K562 (cell line): Measurements from ENCODE around the gene TENT4B. TPM values are rescaled to one million over a fixed set of nuclear protein-coding genes. Genes with fewer than 3 reads are reported as not detected.

Experiments used
- ATAC-seq: fragments of 200-7000 bp; cut with Tn5 transposase; 3 replicates; pipeline ENCODE4 v1.9.1; 2020; ENCODE audit warnings: moderate library complexity
- BruUV-seq: library from RNA; stranded (reverse); fragments of 400-500 nt; replicated peaks from 2 replicates; lab custom pipeline; 2021; lab: Mats Ljungman, UMichigan
- CTCF ChIA-PET: fragments of 300-600 bp; formaldehyde crosslinking; extraction: SDS; loops from one replicate; lab custom pipeline; 2021; ENCODE audit warnings: low intra/inter-chr PET ratio; lab: Yijun Ruan, JAX
- POLR2A ChIA-PET: fragments of 300-600, 350-650 bp; sonication (Branson Sonifier 250); formaldehyde crosslinking; extraction: SDS; loops from one replicate; lab custom pipeline; 2021; ENCODE audit warnings: antibody characterized with exemption, inconsistent platforms; lab: Yijun Ruan, JAX
- DNase-seq, 4 experiments: peaks; one replicate each; pipeline versions ENCODE4 v3.0.0 to v3.0.0-alpha.2; 2011 to 2018; ENCODE audit warnings: low spot score in 3 of 4, mixed read lengths in 3 of 4; ENCODE audit errors: extremely low read depth in 1 of 4
- FAIRE-seq: peaks from 2 replicates; lab custom pipeline; 2011; peaks lifted over from hg19 to GRCh38; lab: Jason Lieb, UNC
- H2AFZ ChIP-seq: 2 replicates; pipeline ENCODE4 v1.6.0; 2011; ENCODE audit warnings: low read depth, low read length, control low read depth, inconsistent platforms
- H3K27ac ChIP-seq: fragments of 200-600 bp; 3 replicates; pipeline ENCODE4 v1.8.0; 2011; ENCODE audit warnings: low read depth, mild to moderate bottlenecking, control low read depth, inconsistent platforms, low read length, moderate library complexity, mixed read lengths; ENCODE audit errors: extremely low read depth
- H3K27me3 ChIP-seq, 2 experiments: fragments of 300-600 bp in 1 of 2; 2 replicates in 1 of 2; 3 replicates in 1 of 2; pipeline versions ENCODE4 v1.6.0 to v1.8.0; 2011; ENCODE audit warnings: inconsistent platforms in 2 of 2, low read length in 2 of 2, mild to moderate bottlenecking in 1 of 2, mixed read lengths in 1 of 2, moderate library complexity in 1 of 2; ENCODE audit not compliant: control insufficient read depth in 2 of 2, insufficient read depth in 2 of 2
- H3K36me3 ChIP-seq: fragments of 300-600 bp; 3 replicates; pipeline ENCODE4 v1.8.0; 2011; ENCODE audit warnings: mild to moderate bottlenecking, low read length, inconsistent platforms; ENCODE audit not compliant: control insufficient read depth, insufficient read depth
- H3K4me1 ChIP-seq, 2 experiments: fragments of 200-600 bp in 1 of 2; replicated peaks in 1 of 2; 2 replicates in 1 of 2; 3 replicates in 1 of 2; pipeline versions ENCODE4 v1.5.1 to v1.8.0; 2011; ENCODE audit warnings: inconsistent platforms in 2 of 2, low read length in 2 of 2, mild to moderate bottlenecking in 1 of 2, mixed read lengths in 1 of 2, moderate library complexity in 1 of 2; ENCODE audit not compliant: control insufficient read depth in 2 of 2, insufficient read depth in 2 of 2
- H3K4me2 ChIP-seq: 2 replicates; pipeline ENCODE4 v1.6.1; 2011; ENCODE audit warnings: low read length, control low read depth, inconsistent platforms, mixed read lengths; ENCODE audit not compliant: insufficient read depth
- H3K4me3 ChIP-seq: fragments of 200-600 bp; sonication (generic), shearing (Covaris generic); 2 replicates; pipeline ENCODE4 v1.5.1; 2016; ENCODE audit warnings: control low read depth, inconsistent platforms
- H3K79me2 ChIP-seq: fragments of 200-600 bp; 3 replicates; pipeline ENCODE4 v1.8.0; 2011; ENCODE audit warnings: low read length, inconsistent platforms; ENCODE audit not compliant: control insufficient read depth, insufficient read depth
- H3K9ac ChIP-seq, 2 experiments: 2 replicates each; pipeline versions ENCODE4 v1.6.0 to v1.6.1; 2011; ENCODE audit warnings: low read depth in 2 of 2, low read length in 2 of 2, control low read depth in 1 of 2, inconsistent platforms in 1 of 2, mild to moderate bottlenecking in 1 of 2, mixed read lengths in 1 of 2; ENCODE audit not compliant: insufficient read depth in 1 of 2
- H3K9me1 ChIP-seq: one replicate; pipeline ENCODE4 v1.6.0; 2011; ENCODE audit warnings: inconsistent platforms, mild to moderate bottlenecking, low read length, moderate library complexity; ENCODE audit not compliant: control insufficient read depth, insufficient read depth
- H3K9me3 ChIP-seq: replicated peaks from 2 replicates; pipeline ENCODE4 v1.5.1; 2011; ENCODE audit warnings: low read depth, low read length, inconsistent platforms; ENCODE audit not compliant: control insufficient read depth, insufficient read depth
- H4K20me1 ChIP-seq: replicated peaks from 2 replicates; pipeline ENCODE4 v1.6.1; 2011; ENCODE audit warnings: low read length, inconsistent platforms, mixed read lengths; ENCODE audit not compliant: control insufficient read depth, insufficient read depth
- ATF3 ChIP-seq, 2 experiments: fragments of 450-650 bp in 1 of 2; sonication (generic) in 1 of 2; formaldehyde crosslinking in 1 of 2; IDR thresholded peaks in 1 of 2; conservative IDR thresholded peaks in 1 of 2; 2 replicates each; pipeline versions ENCODE4 v1.6.1 to v1.8.1; 2016 to 2023; ENCODE audit warnings: mild to moderate bottlenecking in 2 of 2, moderate library complexity in 2 of 2, inconsistent platforms in 1 of 2, missing genetic modification reagents in 1 of 2
- EP300 ChIP-seq: IDR thresholded peaks from 2 replicates; pipeline ENCODE4 v1.6.1; 2012; ENCODE audit warnings: low read length, improper control_type of control experiment
- GABPB2 ChIP-seq: fragments of 250-450 bp; sonication (Bioruptor Pico); conservative IDR thresholded peaks from 2 replicates; pipeline ENCODE4 v1.5.1; 2021; ENCODE audit warnings: mild to moderate bottlenecking
- GTF2F1 ChIP-seq: IDR thresholded peaks from 2 replicates; pipeline ENCODE4 v1.6.1; 2011; ENCODE audit warnings: low read depth, low read length, improper control_type of control experiment
- RBM14 ChIP-seq: fragments of 200-400 bp; formaldehyde crosslinking; IDR thresholded peaks from 2 replicates; pipeline ENCODE4 v1.6.1; 2018; ENCODE audit warnings: low read depth, mild to moderate bottlenecking, low read length, moderate library complexity, borderline replicate concordance; ENCODE audit not compliant: insufficient read depth
- RERE ChIP-seq: sonication (generic); formaldehyde crosslinking; IDR thresholded peaks from 2 replicates; pipeline ENCODE4 v1.8.0; 2023; ENCODE audit warnings: missing genetic modification reagents, mild to moderate bottlenecking, borderline replicate concordance
- TARDBP ChIP-seq: fragments of 450-650 bp; IDR thresholded peaks from 2 replicates; pipeline ENCODE4 v1.6.1; 2016
- TBP ChIP-seq: optimal IDR thresholded peaks from 2 replicates; pipeline ENCODE3; 2011; ENCODE audit warnings: low read depth, low read length, improper control_type of control experiment
- ZBTB5 ChIP-seq: fragments of 450-650 bp; IDR thresholded peaks from 2 replicates; pipeline ENCODE4 v1.6.1; 2017; ENCODE audit warnings: antibody characterized with exemption
- ZZZ3 ChIP-seq: fragments of 450-650 bp; IDR thresholded peaks from 2 replicates; pipeline ENCODE4 v1.6.1; 2016; ENCODE audit warnings: antibody characterized with exemption, mild to moderate bottlenecking, moderate library complexity
- WGBS: fragments of 100-300 bp; shearing (Covaris generic); methylation state at CpG from one replicate; pipeline ENCODE4 v1.1.6; 2016; ENCODE audit warnings: low coverage, mixed read lengths; ENCODE audit not compliant: insufficient coverage; ENCODE audit errors: missing lambda C conversion rate; 5-methylcytosine and 5-hydroxymethylcytosine counted together
- in situ Hi-C: fragments of 300-500 bp; cut with MboI; formaldehyde crosslinking; loops from 4 replicates; pipeline ENCODE4 v1.15.0; 2018; ENCODE audit warnings: inconsistent platforms, mixed read lengths
- intact Hi-C: fragments of 100-400 bp; cut with micrococcal nuclease; formaldehyde crosslinking; loops from 2 replicates; pipeline ENCODE4 v1.14.2; 2022
- polyA plus RNA-seq, 8 experiments: library from polyadenylated mRNA; depleted of rRNA in 4 of 8; stranded (reverse) in 5 of 8; unstranded in 3 of 8; fragments of >200 nt; fragmentation: Nextera tagmentation in 2 of 8; fragmentation: Illumina TruSeq in 1 of 8; extraction: Ambion mirVana in 2 of 8; extraction: Trizol in 1 of 8; gene quantifications; 2 replicates each; pipeline versions ENCODE4 v1.2.1 to v1.2.3, GENCODE V29; 2011 to 2014; ENCODE audit warnings: inconsistent platforms in 1 of 8, missing spikeins in 1 of 8
- total RNA-seq, 7 experiments: library from RNA; depleted of rRNA in 6 of 7; stranded (reverse); fragments of >200 nt in 6 of 7; fragmentation: Illumina TruSeq in 2 of 7; extraction: Trizol in 2 of 7; gene quantifications; 2 replicates each; pipeline versions ENCODE4 v1.2.1 to v1.2.3, GENCODE V29; 2011 to 2021; ENCODE audit warnings: low replicate concordance in 1 of 7

The TENT4B gene
- total and polyA plus RNA-seq, 9 of the 15 experiments (the other 6 are each of a cell fraction or from before 2014, with no cell fraction given) = 5.2 to 8.4 (median 7.0) TPM

GRCh38 chr16:50202926-50203624, 50.0 kb downstream of the TENT4B start (continued):
- peak; percentile 36; the same call in 1 of the 2 replicates for TF ChIP-seq ATF3 (IDR thresholded peaks at IDR 0.05)
- no peak for TF ChIP-seq ATF3 (CRISPR knock-in tag; conservative IDR thresholded peaks at IDR 0.05)
- TF ChIP-seq ZBTB5 = no peak
- TF ChIP-seq, all 486 proteins: peak for 5

- CTCF ChIA-PET = no interaction called here
- Histone ChIP-seq H3K9ac (no peak overlapping the region), H3K9me3 (no peaks in the 10 kb centered on the region), H3K27ac (no peak overlapping the region), H2AFZ (no peak overlapping the region), H3K4me1 (peaks cover 0 to 10% of the 10 kb centered on the region in 2 experiments; a peak in 3 of 5 replicates), H3K27me3 (no peaks in the 10 kb centered on the region), H3K4me3 (no peak overlapping the region), H3K36me3 (no peaks in the 10 kb centered on the region), H3K4me2 (no peak overlapping the region), H4K20me1 (0 out of 2 replicates have a peak, but pooled peaks cover 9% of the 10 kb centered on the region), H3K79me2 (peaks cover 26% of the 10 kb centered on the region), H3K9me1 (no peaks in the 10 kb centered on the region)
- intact Hi-C loops (no loop called here), in situ Hi-C loops (loop anchor here (25.0 kb wide), 1 partner anchor 309 kb away; no protein-coding TSS in a partner anchor)
- WGBS = 76% methylated on average over 6 of the region's 6 CpGs
- FAIRE-seq (no peak), DNase-seq (no peak), ATAC-seq (peak; percentile 48)
- BruUV-seq = no TSS peak
- POLR2A ChIA-PET = interaction anchor here (0.6 kb wide), 1 partner anchor 19 kb away, joined by 3 read pairs; no protein-coding TSS in a partner anchor
- TF ChIP-seq GABPB2 (CRISPR knock-in tag) (no peak), GTF2F1 (no peak), ZZZ3 (no peak), RBM14 (no peak), EP300 (no peak), RERE (CRISPR knock-in tag) (no peak), TARDBP (no peak), TBP (peak; percentile 14)
Measured at GRCh38 chr16:50203681-50204080, 50.6 kb downstream of the TENT4B start.
